DMS153 treated with DMSO at 0.1 percent for 48 hours (cell line): ENCODE data around the gene PDE5A.
"Not testable (repeated sequence)": the region's sequence is repeated elsewhere in the genome, so short reads cannot be mapped to it uniquely, and the experiment has no call there.

Experiments used
- DNase-seq: peaks from one replicate; lab custom pipeline; 2025; ENCODE audit not compliant: unreplicated experiment; lab: John Stamatoyannopoulos, UW

The PDE5A gene

DNA sequence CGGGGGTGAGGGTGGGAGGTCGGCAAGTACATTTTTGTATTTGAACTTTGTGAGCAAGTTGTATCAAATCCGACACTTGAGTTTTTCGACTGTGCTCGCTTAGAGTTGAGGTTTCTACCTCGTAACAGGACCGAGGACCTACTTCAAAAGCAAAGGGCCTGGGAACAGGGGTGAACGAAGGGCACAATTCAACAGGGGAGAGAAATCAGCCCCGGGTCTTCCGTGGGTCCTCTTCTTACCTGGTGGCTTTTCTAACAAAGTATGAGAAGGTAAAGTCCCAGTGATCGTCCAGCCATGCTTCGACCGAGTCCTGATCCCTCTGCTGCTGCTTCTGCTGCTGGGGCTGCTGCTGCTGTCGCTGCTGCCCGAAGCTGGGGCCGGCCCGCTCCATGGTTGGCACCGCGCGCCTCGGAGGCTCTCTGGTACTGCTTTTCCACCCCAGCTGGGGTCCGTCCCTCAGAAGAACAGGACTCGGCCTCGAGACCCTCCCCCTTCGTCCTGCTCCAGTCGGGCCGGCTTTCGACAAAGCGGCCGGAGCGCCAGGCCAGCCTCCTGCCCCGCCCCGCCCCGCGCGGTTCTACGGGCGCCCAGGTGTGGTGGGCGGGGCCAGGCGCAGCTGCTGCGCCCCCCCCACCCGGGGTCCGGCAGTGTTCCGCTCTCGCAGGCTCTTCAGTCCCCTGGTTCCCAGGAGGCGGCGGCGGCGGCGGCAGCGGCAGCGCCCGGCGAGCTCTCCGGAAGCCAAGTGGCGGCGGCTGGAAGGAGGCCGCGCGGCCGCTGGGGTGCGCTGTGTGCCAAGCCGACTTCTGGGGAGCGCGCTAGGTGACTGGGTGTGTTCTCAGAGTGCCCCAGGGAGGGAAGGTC, at the start of gene PDE5A:
PDE5A (minus strand) TSS at position 524 of the 861 bp plus-strand sequence; CDS start at position 391, 133 bp downstream.
- DNase-seq, result peak; percentile 94

DNA sequence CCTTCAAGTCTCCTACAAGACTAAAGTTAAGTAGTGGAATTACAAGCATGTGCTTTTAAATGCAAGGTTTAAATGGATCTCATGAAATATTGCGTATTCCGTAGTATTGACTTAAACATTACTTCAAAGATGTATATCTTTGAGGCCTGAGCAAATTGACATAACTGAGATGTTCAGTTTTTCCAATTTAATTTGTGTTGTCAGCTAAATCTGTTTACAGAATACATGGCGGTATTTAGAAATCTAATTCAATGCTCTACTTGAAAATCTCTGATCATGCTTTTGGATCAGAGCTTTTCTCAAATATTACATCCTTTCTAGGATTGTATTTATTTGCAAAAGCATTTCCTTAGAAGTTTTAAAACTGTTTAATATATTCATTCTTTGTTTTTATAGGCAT, 47.5 kb upstream of the PDE5A start:
- DNase-seq, result no peak

DNA sequence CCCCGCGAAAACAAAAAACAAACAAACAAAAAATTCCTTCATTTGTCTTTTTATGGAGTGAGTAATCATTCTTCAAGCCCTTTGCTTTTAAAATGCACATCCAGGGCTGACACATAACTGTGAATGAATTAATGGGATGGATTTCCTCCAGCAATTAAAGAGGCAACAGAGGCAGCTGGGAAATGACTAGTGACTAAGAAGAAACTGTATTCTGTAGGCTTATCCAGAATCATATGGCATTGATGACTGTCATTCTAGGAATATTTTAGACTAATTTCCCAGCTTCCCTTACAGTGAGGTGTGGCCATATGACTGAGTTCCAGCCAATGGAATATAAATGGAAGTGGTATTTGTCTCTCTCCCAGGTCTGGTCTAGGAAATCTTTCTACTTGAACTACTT, 46.8 kb upstream of the PDE5A start:
- DNase-seq, result no peak

DNA sequence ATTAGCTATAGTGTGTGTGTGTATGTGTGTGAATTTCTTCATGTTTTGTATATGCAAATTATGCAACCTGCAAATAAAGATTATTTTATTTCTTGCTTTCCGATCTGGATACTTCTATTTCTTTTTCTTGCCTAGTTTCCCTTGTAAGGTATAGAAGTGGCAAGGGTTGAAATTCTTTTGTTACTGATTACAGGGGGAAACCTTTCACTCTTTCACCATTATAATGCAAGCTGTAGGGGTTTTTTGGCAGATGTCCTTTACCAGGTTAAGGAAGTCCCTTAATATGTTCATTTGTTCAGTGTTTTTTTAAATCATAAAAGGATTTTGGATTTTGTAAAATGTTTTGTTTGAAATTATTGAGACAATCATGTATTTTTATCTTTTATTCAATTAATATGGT, 44.3 kb upstream of the PDE5A start:
- DNase-seq, result no peak

DNA sequence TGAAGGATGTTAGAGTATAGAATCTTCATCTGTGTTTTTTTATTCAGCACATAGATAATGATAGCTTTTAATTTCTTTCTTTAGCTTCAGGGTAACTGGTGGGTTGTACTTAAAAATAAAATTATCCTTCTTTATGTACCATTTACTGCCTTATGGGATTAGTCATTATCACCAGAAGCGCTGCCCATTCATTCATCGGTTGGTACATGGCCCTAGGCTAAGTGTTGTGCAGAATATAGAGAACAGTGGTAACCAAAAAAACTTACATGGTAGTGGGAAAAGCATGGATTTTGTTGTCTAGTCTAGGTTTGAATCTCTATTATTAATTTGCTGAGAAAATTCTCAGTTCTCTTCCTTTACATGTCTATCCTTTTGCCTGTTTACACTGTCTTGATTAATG, 43.5 kb upstream of the PDE5A start:
- DNase-seq, result no peak

DNA sequence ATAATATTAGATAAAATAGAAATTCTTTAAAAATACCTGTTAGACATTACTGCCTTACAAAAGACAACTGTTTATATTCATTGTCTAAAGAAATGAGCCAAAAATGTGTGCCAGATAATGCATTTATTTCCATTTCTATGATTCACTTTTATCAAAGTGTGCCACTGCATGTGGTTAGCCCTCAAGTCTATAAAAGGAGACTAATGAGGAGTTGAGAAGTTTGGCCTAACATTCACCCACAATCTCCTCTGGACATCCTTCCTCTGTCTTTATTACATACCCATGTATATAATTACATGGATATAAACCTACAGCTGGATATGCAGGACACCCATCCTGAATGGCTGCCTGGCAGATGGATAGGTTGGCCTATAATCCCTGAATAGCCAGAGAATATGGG, 42.6 kb upstream of the PDE5A start:
- DNase-seq, result no peak

DNA sequence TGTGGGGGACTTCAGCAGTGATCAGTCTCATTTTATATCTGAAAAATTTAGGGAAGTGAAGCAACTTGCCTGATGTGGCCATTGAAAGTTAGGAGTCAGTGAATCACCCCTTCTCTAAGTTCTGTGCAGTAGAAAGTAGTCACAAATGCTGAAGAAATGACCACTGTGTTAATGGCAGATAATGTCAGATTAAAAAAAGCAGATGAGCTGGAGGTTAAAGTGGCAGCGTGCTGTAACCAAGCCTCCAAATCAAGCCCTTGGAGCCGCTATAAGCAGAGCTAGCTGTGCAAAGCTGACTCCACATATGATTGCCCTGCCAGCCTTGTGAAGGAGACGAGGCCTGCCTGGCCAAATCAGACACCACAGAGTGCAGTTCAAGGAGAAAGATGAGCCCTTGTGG, 39.2 kb upstream of the PDE5A start:
- no peak for DNase-seq

DNA sequence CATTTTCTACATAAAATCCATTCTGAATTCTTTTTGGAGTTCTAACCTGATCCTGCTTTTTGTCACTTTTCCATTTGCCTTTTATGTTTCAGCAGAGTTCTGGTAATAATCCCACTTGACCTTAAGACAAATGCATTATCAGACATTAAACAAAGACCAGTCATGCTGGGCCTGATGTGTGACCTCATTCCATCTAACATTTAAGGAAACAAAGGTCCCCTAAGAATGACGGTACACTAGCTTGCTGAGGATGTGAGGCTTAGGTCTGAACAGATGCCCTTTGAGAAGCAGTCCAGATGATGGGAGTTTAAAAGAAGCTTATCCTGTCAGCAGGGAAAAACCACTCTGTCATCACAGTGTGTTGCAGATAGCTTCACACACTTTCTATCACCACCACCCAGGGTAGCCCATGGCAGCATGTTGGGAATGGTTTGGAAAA, 38.1 kb upstream of the PDE5A start:
- DNase-seq, result no peak

DNA sequence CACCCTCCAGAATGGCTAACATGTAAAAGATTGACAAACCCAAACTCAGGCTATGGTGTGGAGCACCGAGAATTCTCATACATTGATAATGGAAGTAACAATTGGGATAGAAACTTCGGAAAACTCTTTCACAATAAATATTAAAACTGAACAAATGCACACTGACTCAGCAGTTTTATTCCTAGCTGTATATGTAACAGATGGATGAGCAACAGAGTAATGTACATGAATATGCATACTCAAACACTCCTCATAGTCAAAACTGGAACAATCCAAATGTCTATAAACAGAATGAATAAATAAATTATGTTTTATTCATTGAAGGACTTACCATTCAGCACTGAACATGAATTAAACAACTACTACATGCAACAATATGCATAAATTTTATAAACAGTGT, 37.1 kb upstream of the PDE5A start:
- DNase-seq, result no peak

DNA sequence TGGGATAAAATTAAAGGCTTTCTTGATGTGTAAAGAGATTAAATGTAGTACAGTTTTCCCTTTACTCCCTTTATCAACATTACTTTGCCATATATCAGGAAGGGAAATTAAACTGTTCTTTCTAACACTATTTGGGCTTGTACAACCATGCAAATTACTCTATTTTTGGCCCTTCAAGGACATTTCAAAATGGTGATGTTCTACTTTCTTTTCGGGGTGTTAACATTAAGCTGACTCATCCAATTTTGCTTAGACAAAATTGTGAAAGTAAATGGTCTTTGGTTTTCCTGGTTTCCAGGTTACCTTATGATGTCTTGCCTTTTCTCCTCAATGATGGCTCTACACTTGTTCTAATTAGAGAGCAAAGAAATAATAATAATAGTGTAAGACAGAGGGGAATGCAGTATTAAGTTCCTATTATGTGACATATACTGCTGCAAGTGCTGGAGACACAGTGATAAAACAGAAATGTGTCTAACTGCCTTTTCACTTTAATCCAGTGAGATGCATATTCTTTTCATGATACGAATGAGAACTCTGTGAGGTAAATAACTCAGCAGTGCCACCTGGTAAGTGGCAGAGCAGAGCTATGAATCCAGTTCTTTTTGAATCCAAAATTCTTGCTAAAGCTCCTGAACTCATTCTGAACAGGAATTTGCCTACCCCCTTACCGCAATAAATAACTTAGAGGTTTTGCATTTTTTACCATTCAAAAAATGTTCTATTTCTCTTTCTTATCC, 35.7 kb upstream of the PDE5A start:
- DNase-seq, result no peak

DNA sequence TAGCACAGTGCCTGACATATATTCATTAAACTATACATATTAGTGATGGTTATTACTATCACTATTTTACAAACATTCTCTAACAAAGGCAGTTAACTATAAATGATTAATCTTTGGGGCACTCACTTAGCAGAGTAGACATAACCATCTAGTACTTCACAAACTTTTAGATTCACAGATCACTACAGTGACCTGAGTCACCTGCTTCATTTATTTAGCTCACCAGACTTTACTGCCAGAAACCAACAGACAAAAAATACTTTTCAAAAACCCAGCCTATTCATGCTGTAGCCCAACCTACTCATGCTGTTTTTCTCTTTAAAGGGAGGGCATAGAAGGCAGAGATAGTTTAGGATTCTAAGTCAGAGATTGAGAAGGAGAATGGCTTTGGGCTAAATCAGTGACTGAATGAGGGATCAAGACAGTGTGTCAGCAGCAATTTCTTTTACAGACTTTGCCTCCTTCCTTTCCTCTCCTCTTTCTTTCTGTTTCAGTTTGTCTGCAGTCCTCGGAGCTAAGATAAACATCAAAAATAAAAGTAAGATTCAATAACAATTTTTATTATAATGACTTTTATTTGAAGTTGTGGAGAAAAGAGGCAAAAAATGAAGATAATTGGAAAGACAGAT, 34.7 kb upstream of the PDE5A start:
- no peak for DNase-seq

DNA sequence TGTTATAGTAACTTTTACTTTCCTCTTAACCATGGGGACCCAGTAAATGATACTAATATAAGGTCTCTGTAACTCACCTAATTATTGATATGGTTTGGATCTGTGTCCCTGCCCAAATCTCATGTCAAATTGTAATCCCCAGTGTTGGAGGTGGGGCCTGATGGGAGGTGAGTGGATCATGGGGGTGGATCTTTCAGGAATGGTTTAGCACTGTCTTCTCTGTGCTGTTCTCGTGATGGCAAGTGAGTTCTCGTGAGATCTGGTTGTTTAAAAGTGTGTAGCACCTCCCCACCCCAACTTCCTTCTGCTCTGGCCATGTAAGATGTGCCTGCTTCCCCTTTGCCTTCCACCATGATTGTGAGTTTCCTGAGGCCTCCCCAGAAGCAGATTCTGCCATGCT, 34.0 kb upstream of the PDE5A start:
- DNase-seq, result not testable (repeated sequence)

DNA sequence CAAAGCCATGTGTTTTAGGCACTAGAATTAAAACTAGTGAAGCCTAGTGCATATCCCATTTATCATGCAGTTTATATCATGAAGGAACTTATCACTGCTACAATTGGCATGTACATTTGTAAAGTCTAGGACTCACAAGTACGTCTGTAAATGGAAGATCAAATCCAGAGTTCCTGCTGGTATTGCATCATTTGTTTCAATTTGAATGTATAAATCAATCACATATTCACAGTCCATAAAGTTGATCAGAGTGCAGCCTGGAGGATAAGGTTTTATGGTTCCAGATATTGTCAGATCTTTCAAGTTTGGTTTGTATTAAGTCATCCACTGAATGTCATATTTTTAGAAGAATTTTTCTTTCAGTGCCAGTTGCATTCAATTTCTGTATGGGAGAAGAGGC, 32.6 kb upstream of the PDE5A start:
- DNase-seq, result no peak

DNA sequence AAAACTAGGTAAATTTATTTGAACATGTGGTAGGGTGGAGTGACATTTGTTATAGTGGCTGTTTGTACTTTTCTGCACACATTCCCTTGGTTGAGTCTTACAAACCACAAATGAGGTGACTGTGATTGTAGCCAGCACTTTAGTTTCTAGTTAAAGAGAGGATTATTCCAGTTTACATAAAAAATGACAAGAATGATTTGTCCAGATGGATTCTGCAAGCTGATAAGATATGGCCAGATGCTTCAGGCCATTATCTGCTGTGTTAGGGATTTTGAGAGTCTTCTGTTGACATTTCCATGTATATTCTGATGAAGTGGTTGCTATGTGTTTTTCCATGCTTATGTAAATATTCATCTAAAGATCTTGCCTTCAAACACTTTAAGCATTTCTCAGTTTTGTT, 31.0 kb upstream of the PDE5A start:
- DNase-seq, result peak; percentile 64

DNA sequence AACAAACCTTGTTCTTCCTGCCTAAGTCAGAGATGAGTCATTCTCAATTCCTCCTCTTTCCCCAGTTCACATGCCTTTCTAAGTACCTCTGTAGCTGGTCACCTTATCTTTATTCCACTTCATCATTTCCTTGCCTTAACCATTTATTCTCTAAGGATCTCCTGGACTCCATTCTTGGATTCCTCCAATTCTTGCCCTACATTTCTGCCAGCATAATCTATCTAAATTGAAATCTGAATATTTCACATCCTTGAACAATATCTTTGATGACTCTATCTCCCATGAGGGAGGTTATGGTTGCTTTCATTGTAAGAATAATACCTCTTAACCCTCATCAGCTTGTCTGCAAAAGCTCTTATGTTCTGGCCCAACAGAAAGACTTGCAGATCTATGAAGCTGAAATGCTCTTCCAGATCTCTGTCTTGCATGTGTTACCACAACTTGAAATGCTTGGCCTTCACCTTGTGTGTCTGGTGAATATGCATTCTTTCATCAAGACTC, 28.6 kb upstream of the PDE5A start:
- DNase-seq, result no peak

DNA sequence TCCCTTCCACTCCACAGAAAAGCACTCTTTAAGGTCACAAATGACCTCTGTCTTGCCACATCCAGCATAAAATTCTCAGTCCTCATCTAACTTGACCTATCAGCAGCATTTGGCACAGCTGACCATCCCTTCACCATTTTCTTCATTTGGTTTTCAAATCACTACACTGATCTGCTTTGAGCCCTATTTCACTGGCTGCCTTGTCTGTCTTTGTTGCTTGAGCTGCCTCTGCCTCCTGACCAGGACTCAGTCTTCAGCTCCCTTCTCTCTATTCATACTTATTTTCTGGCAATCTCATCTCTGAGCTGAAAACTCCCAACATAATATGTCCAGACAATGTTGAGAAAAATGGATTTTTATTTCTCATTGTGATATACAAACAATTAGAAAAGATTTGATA, 27.7 kb upstream of the PDE5A start:
- no peak for DNase-seq

DNA sequence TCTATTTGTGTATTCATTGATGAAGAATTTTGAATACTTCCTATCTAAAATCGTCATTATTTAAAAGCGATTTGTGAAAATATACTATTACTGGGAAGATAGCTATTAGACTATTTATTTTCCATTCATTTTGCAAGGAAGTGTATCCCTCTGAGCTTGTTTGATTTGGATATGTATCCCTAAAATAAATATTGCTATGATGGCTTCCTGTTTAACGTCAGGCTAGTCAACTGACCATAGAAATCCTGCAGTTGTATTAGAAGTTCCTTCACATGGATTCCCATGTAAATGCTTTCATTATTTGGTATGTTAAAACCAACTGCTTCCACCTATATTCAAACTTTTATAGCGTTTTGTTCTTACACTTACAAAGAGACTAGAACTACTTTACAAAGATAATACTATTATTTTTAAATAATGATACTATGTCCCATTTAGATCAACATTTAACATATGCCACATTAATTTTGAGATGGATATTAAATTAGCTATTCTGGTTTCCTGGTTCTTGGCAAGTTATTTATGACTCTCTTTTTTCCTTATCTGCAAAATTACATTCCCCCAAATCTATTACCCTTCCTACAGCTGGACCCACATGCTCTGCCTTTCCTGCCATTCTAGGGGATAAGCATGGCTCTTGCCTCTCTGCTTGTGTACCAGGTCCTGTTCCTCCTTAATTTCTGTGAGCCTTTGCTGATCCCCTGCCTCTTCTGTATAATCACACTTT, 26.7 kb upstream of the PDE5A start:
- DNase-seq, result no peak

DNA sequence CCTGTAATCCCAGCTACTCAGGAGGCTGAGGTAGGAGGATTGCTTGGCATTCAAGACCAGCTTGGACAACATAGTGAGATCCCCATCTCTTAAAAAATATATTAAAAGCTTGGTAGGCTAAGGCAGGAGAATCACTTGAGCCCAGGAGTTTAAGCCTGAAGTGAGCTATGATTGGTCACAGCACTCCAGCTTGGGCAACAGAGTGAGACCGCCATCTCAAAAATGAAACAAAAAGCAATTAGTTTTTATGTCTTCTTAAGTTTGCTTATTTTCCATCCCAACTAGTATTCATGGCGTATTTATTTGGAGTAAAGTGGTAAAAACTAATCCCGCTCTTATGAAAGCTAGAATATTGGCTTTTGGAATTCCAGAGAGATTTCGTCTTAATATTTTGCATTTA, 25.4 kb upstream of the PDE5A start:
- DNase-seq, result no peak

DNA sequence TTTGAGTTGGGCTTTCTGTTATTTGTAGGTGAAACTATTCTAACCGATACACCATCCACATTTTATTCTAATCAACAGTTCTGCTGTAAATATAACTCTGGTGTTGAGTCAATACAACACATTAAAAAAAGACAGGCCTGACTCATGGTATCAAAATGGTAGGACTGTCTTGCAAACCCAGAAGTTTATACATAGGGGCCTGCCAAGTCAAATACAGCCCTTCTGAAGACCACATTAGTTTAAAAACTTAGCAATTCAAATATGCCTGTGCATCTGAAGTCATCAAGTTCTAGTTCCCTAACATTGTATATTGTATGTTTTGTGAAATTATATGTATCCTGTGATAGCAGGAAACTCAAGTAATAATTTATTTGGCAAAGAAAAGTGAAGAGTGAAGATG, 24.4 kb upstream of the PDE5A start:
- no peak for DNase-seq

DNA sequence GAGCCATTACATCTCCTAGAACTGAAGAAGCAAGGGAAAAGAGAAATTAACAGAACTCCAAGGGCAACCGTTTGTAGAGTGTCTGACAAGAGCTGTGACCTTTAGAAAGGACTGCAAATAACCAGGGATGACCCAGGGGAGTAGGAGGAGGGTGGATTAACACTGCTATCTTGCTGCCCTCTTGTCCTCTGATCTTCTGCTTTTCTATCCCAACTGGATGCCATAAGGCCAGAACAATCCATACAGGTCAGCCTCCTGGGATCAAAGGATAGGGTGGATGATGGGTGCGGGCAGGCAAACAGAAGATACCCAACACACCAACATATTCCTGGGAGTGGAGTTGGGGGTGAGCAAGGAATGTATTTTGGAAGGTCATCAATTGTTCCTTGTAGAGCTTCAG, 19.8 kb upstream of the PDE5A start:
- no peak for DNase-seq

DNA sequence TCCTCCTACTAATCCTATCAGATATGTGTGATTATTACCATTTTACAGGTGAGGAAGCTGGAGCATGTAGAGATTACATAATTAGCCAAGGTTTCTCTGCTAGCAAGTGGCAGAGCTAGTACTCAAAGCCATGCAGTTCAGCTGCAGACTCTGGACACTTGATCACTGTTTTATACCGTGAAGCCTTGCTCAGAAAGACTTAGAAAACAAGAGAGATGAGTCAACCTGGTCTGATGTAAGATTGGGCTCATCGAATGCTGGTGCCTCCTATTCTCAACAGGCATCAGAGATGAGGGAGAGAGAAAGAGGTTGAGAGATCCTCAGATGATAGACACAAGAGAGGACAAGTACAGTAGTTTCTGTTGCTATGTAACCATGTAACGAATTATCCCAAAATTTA, 19.0 kb upstream of the PDE5A start:
- DNase-seq, result no peak
